ENCODE measurements around the gene PRRC2C. TPM values are rescaled to one million over a fixed set of nuclear protein-coding genes. Genes with fewer than 3 reads are reported as not detected.

Gene PRRC2C
- polyA plus RNA-seq, 2 donors: 29.3 to 30.4 TPM

- WGBS, 2 donors: 78 to 81% methylated on average over 11 of the region's 11 CpGs
- no peaks in the 10 kb centered on the region for H3K36me3 ChIP-seq (ENCODE audit: control insufficient read depth in 2 of 2, insufficient read depth in 2 of 2, low read length in 1 of 2)
Measured at GRCh38 chr1:171636141-171636540, 150.8 kb downstream of the PRRC2C start.

GRCh38 chr1:171637928-171638576 lies 152.7 kb downstream of the PRRC2C start:
- H3K36me3 ChIP-seq (ENCODE audit: control insufficient read depth in 2 of 2, insufficient read depth in 2 of 2, low read length in 1 of 2): no peaks in the 10 kb centered on the region
- H3K27me3 ChIP-seq (ENCODE audit: control insufficient read depth in 1 of 2, insufficient read depth in 2 of 2, low read length in 2 of 2): no peaks in the 10 kb centered on the region
- 61 to 62% methylated on average over 4 of the region's 4 CpGs for WGBS, 2 donors
- no peaks in the 10 kb centered on the region for H3K4me1 ChIP-seq (ENCODE audit: control insufficient read depth in 2 of 2, insufficient read depth in 2 of 2, low read length in 1 of 2)
- H3K27ac ChIP-seq (ENCODE audit: low read depth in 2 of 2, low read length in 1 of 2): no peak overlapping the region
- H3K9me3 ChIP-seq (ENCODE audit: control insufficient read depth in 2 of 2, insufficient read depth in 1 of 2, low read depth in 1 of 2, low read length in 1 of 2): no peaks in the 10 kb centered on the region
- H3K4me3 ChIP-seq (ENCODE audit: low read depth in 1 of 2, low read length in 2 of 2): no peak overlapping the region

More at GRCh38 chr1:171636141-171636540, 150.8 kb downstream of the PRRC2C start:
- H3K4me1 ChIP-seq (ENCODE audit: control insufficient read depth in 2 of 2, insufficient read depth in 2 of 2, low read length in 1 of 2): no peaks in the 10 kb centered on the region
- H3K27ac ChIP-seq (ENCODE audit: low read depth in 2 of 2, low read length in 1 of 2): no peak overlapping the region
- H3K27me3 ChIP-seq (ENCODE audit: control insufficient read depth in 1 of 2, insufficient read depth in 2 of 2, low read length in 2 of 2): no peaks in the 10 kb centered on the region
- H3K9me3 ChIP-seq (ENCODE audit: control insufficient read depth in 2 of 2, insufficient read depth in 1 of 2, low read depth in 1 of 2, low read length in 1 of 2): no peaks in the 10 kb centered on the region
- no peak overlapping the region for H3K4me3 ChIP-seq (ENCODE audit: low read depth in 1 of 2, low read length in 2 of 2)

- Histone ChIP-seq H3K9me3 (ENCODE audit: control insufficient read depth in 2 of 2, insufficient read depth in 1 of 2, low read depth in 1 of 2, low read length in 1 of 2) (no peaks in the 10 kb centered on the region), H3K36me3 (ENCODE audit: control insufficient read depth in 2 of 2, insufficient read depth in 2 of 2, low read length in 1 of 2) (no peaks in the 10 kb centered on the region), H3K27me3 (ENCODE audit: control insufficient read depth in 1 of 2, insufficient read depth in 2 of 2, low read length in 2 of 2) (no peaks in the 10 kb centered on the region), H3K27ac (ENCODE audit: low read depth in 2 of 2, low read length in 1 of 2) (no peak overlapping the region), H3K4me1 (ENCODE audit: control insufficient read depth in 2 of 2, insufficient read depth in 2 of 2, low read length in 1 of 2) (peaks cover 0 to 1% of the 10 kb centered on the region in 2 donors), H3K4me3 (ENCODE audit: low read depth in 1 of 2, low read length in 2 of 2) (no peak overlapping the region)
- WGBS, 2 donors: 95 to 100% methylated on average over 1 of the region's 1 CpG
Measured at GRCh38 chr1:171640225-171640624, 154.9 kb downstream of the PRRC2C start.

- peaks cover 0 to 2% of the 10 kb centered on the region in 2 donors for H3K4me1 ChIP-seq (ENCODE audit: control insufficient read depth in 2 of 2, insufficient read depth in 2 of 2, low read length in 1 of 2)
- H3K36me3 ChIP-seq (ENCODE audit: control insufficient read depth in 2 of 2, insufficient read depth in 2 of 2, low read length in 1 of 2): no peaks in the 10 kb centered on the region
- H3K27ac ChIP-seq (ENCODE audit: low read depth in 2 of 2, low read length in 1 of 2): no peak overlapping the region
- H3K27me3 ChIP-seq (ENCODE audit: control insufficient read depth in 1 of 2, insufficient read depth in 2 of 2, low read length in 2 of 2): no peaks in the 10 kb centered on the region
- H3K9me3 ChIP-seq (ENCODE audit: control insufficient read depth in 2 of 2, insufficient read depth in 1 of 2, low read depth in 1 of 2, low read length in 1 of 2): no peaks in the 10 kb centered on the region
- H3K4me3 ChIP-seq (ENCODE audit: low read depth in 1 of 2, low read length in 2 of 2): no peak overlapping the region
- WGBS, 2 donors: 42 to 54% methylated on average over 10 of the region's 10 CpGs
Measured at GRCh38 chr1:171641076-171641864, 155.9 kb downstream of the PRRC2C start.

GRCh38 chr1:171642197-171642596 lies 156.9 kb downstream of the PRRC2C start:
- Histone ChIP-seq H3K27ac (ENCODE audit: low read depth in 2 of 2, low read length in 1 of 2) (no peak overlapping the region), H3K36me3 (ENCODE audit: control insufficient read depth in 2 of 2, insufficient read depth in 2 of 2, low read length in 1 of 2) (no peaks in the 10 kb centered on the region), H3K27me3 (ENCODE audit: control insufficient read depth in 1 of 2, insufficient read depth in 2 of 2, low read length in 2 of 2) (no peaks in the 10 kb centered on the region), H3K4me1 (ENCODE audit: control insufficient read depth in 2 of 2, insufficient read depth in 2 of 2, low read length in 1 of 2) (peaks cover 0 to 2% of the 10 kb centered on the region in 2 donors), H3K9me3 (ENCODE audit: control insufficient read depth in 2 of 2, insufficient read depth in 1 of 2, low read depth in 1 of 2, low read length in 1 of 2) (no peaks in the 10 kb centered on the region), H3K4me3 (ENCODE audit: low read depth in 1 of 2, low read length in 2 of 2) (no peak overlapping the region)
- 84 to 89% methylated on average over 4 of the region's 4 CpGs for WGBS, 2 donors

Other genes with a start within 250 kb of the PRRC2C start
- gene FMO1, start 237.0 kb upstream of the PRRC2C start, polyA plus RNA-seq: 1 to 10 TPM; 1.3 to 1.9 TPM
- 1 to 10 TPM; 1.6 to 2.3 TPM for gene FMO4, start 171.3 kb upstream of the PRRC2C start, polyA plus RNA-seq
- not detected for gene MYOCOS, start 136.7 kb downstream of the PRRC2C start, polyA plus RNA-seq
- 1 to 10 TPM; 3.3 to 4.6 TPM for gene MYOC, start 167.2 kb downstream of the PRRC2C start, polyA plus RNA-seq